GM10248 (cell line): ENCODE data around the gene SPANXN1.
"Not testable (repeated sequence)": the region's sequence is repeated elsewhere in the genome, so short reads cannot be mapped to it uniquely, and the experiment has no call there.

Source experiments
- CTCF ChIA-PET: fragments of 300-600 bp; sonication (Branson Sonifier 250); formaldehyde crosslinking; extraction: SDS; loops from one replicate; lab custom pipeline; 2021; ENCODE audit warnings: antibody characterized with exemption; lab: Yijun Ruan, JAX
- POLR2A ChIA-PET: fragments of 350-650 bp; sonication (Branson Sonifier 250); formaldehyde crosslinking; extraction: SDS; loops from one replicate; lab custom pipeline; 2020; ENCODE audit warnings: antibody characterized with exemption; lab: Yijun Ruan, JAX
- DNase-seq: peaks from one replicate; pipeline ENCODE4 v3.0.0; 2012; ENCODE audit errors: extremely low spot score
- CTCF ChIP-seq: IDR thresholded peaks from 2 replicates; pipeline ENCODE4 v1.5.1; 2012; ENCODE audit warnings: mild to moderate bottlenecking, low read depth; ENCODE audit errors: extremely low read depth, missing control alignments, control extremely low read depth

Gene SPANXN1

GRCh38 chrX:145247203-145247602, at the start of gene SPANXN1:
TSS of gene SPANXN1 (plus strand) at chrX:145247503. CDS start at chrX:145247587, 84 bp downstream.
- DNase-seq, CTCF ChIA-PET, POLR2A ChIA-PET: not testable (repeated sequence)

- DNase-seq: no peak
- ChIA-PET POLR2A (no interaction called here), CTCF (no interaction called here)
- TF ChIP-seq CTCF: no peak
These were observed 48.2 kb upstream of the SPANXN1 start for GRCh38 chrX:145199078-145199477.

GRCh38 chrX:145213504-145213903, 33.8 kb upstream of the SPANXN1 start:
- DNase-seq: no peak
- ChIA-PET POLR2A (no interaction called here), CTCF (no interaction called here)
- no peak for TF ChIP-seq CTCF

DNA sequence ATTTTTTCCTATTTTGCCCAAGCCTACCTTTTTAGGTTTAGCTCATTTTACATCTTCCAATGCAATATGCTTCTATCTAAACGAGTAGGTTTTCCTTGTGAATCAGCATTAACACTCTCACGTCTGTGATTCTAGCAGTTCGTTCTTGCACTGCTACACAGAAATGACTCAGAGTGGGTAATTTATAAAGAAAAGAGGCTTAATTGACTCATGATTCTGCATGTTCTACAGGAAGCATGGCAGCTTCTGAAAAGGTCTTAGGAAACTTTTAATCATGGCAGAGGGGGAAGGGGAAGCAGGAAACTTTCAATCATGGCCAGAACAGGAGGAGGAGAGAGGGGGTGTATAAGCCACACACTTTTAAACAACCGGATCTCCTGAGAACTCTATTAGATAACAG, 44.9 kb downstream of the SPANXN1 start:
- CTCF ChIA-PET: interaction anchor here (0.9 kb wide), 1 partner anchor 9 kb away, joined by 3 read pairs; no protein-coding TSS in a partner anchor
- POLR2A ChIA-PET: no interaction called here
- TF ChIP-seq CTCF: no peak
- no peak for DNase-seq
